Stomach (tissue), 9 donors: ENCODE measurements around the gene CCBE1. TPM values are rescaled to one million over a fixed set of nuclear protein-coding genes. Genes with fewer than 3 reads are reported as not detected.

ENCODE experiments used
- DNase-seq, 2 donors: peaks; one replicate each; pipeline versions ENCODE4 v3.0.0 to v3.0.0-alpha.2; 2013 to 2019
- H3K27ac ChIP-seq, 5 donors: fragments of 200-600 bp in 4 of 5; sonication (generic) in 4 of 5; one replicate each; pipeline ENCODE4 v1.5.1; 2013 to 2019; ENCODE audit warnings: mild to moderate bottlenecking in 1 of 5, moderate library complexity in 1 of 5
- H3K27me3 ChIP-seq, 3 donors: fragments of 200-600 bp; sonication (generic); one replicate each; pipeline ENCODE4 v1.5.1; 2017 to 2019; ENCODE audit warnings: mixed run types in 1 of 3
- H3K36me3 ChIP-seq, 4 donors: fragments of 200-600 bp; sonication (generic); 1 replicate in 3 of 4; 2 replicates in 1 of 4; pipeline ENCODE4 v1.5.1; 2016 to 2019
- H3K4me1 ChIP-seq, 4 donors: fragments of 200-600 bp; sonication (generic); one replicate each; pipeline ENCODE4 v1.5.1; 2016 to 2019
- H3K4me3 ChIP-seq, 4 donors: fragments of 200-600 bp; sonication (generic) in 3 of 4; one replicate each; pipeline ENCODE4 v1.5.1; 2016 to 2019; ENCODE audit warnings: mild to moderate bottlenecking in 1 of 4
- H3K9me3 ChIP-seq, 4 donors: fragments of 200-600 bp; sonication (generic); one replicate each; pipeline ENCODE4 v1.5.1; 2016 to 2019
- CTCF ChIP-seq, 7 experiments: fragments of 450-650 bp in 4 of 7; fragments of 200-600 bp in 3 of 7; sonication (generic) in 3 of 7; IDR thresholded peaks; one replicate each; pipeline ENCODE4 v1.5.1; 2016 to 2019; ENCODE audit warnings: antibody characterized with exemption in 7 of 7, control low read depth in 2 of 7, mild to moderate bottlenecking in 1 of 7
- EP300 ChIP-seq: sonication (generic); formaldehyde crosslinking; IDR thresholded peaks from one replicate; pipeline ENCODE4 v1.6.1; 2017; ENCODE audit warnings: antibody characterized with exemption
- POLR2A ChIP-seq, 4 donors: fragments of 450-650 bp; IDR thresholded peaks; one replicate each; pipeline ENCODE4 v1.6.1; 2016; ENCODE audit warnings: antibody characterized with exemption in 4 of 4, control low read depth in 2 of 4, mild to moderate bottlenecking in 1 of 4, moderate library complexity in 1 of 4
- POLR2AphosphoS5 ChIP-seq, 3 donors: sonication (generic); formaldehyde crosslinking; IDR thresholded peaks; one replicate each; pipeline ENCODE4 v1.6.1; 2016; ENCODE audit warnings: antibody characterized with exemption in 3 of 3
- WGBS, 5 donors: extraction: QIAGEN DNeasy Blood & Tissue Kit in 3 of 5; methylation state at CpG; one replicate each; pipeline versions ENCODE4 v1.1.5 to v1.1.7; 2013 to 2018; 5-methylcytosine and 5-hydroxymethylcytosine counted together
- intact Hi-C: fragments of 100-400 bp; cut with DNase I; formaldehyde crosslinking; loops from one replicate; pipeline ENCODE4 v1.15.1; 2023; ENCODE audit warnings: low total_unique reads
- polyA plus RNA-seq, 3 donors: library from polyadenylated mRNA; stranded (reverse); fragments of 200-250 nt; gene quantifications; one replicate each; pipeline ENCODE4 v1.2.3, GENCODE V29; 2013
- total RNA-seq, 5 donors: library from RNA; depleted of rRNA; stranded (reverse); fragments of >200 nt; gene quantifications; one replicate each; pipeline versions ENCODE4 v1.1.0 to v1.2.3, GENCODE V29; 2014 to 2016
- donor health status: healthy with polysubstance abuse.
- donor health status: Bipolar disorder and iron deficiency.
- donor health status: healthy.

Gene CCBE1
- total and polyA plus RNA-seq, 8 donors, result 0.29 to 4.0 (median 1.2) TPM

GRCh38 chr18:59664329-59664728, 32.9 kb downstream of the CCBE1 start:
- Histone ChIP-seq H3K4me3 (no peak overlapping the region), H3K36me3 (no peaks in the 10 kb centered on the region), H3K4me1 (peaks cover 0 to 7% (median 3%) of the 10 kb centered on the region in 4 donors), H3K9me3 (no peaks in the 10 kb centered on the region), H3K27me3 (no peaks in the 10 kb centered on the region), H3K27ac (peak overlapping the region in 1 of 5 donors; percentile 30)
- no peak for DNase-seq
- TF ChIP-seq EP300, result no peak
- no peak for TF ChIP-seq POLR2A (IDR thresholded peaks at IDR 0.05)
- TF ChIP-seq POLR2AphosphoS5 (IDR thresholded peaks at IDR 0.05), result no peak
- no peak for TF ChIP-seq CTCF (IDR thresholded peaks at IDR 0.05)
- 75 to 85% (median 77%) methylated on average over 3 of the region's 3 CpGs for whole genome bisulfite sequencing, 5 donors
- intact Hi-C loops, result no loop called here

- WGBS, 5 donors, result 85 to 100% (median 100%) methylated on average over 1 of the region's 1 CpG
- no peaks in the 10 kb centered on the region for H3K9me3 ChIP-seq
- no peaks in the 10 kb centered on the region for H3K27me3 ChIP-seq
- no peak overlapping the region for H3K27ac ChIP-seq
- TF ChIP-seq POLR2A (IDR thresholded peaks at IDR 0.05), result no peak
- intact Hi-C loops, result no loop called here
- peaks cover 0 to 7% (median 3%) of the 10 kb centered on the region in 4 donors for H3K4me1 ChIP-seq
- no peaks in the 10 kb centered on the region for H3K36me3 ChIP-seq
- no peak for DNase-seq
- H3K4me3 ChIP-seq, result no peak overlapping the region
Measured at GRCh38 chr18:59663096-59663495, 34.1 kb downstream of the CCBE1 start.

- peaks cover 0 to 6% (median 0%) of the 10 kb centered on the region in 3 donors for H3K27me3 ChIP-seq
- DNase-seq, result no peak
- no peaks in the 10 kb centered on the region for H3K9me3 ChIP-seq
- peaks cover 0 to 7% (median 3%) of the 10 kb centered on the region in 4 donors for H3K4me1 ChIP-seq
- no peak for TF ChIP-seq POLR2AphosphoS5 (IDR thresholded peaks at IDR 0.05)
- TF ChIP-seq EP300, result no peak
- no peak for TF ChIP-seq CTCF (IDR thresholded peaks at IDR 0.05)
- TF ChIP-seq POLR2A (IDR thresholded peaks at IDR 0.05), result no peak
- intact Hi-C loops, result no loop called here
- 30 to 54% (median 44%) methylated on average over 2 of the region's 2 CpGs for WGBS, 5 donors
- no peak overlapping the region for H3K27ac ChIP-seq
- no peak overlapping the region for H3K4me3 ChIP-seq
- H3K36me3 ChIP-seq, result no peaks in the 10 kb centered on the region
Measured at GRCh38 chr18:59661891-59662701, 35.1 kb downstream of the CCBE1 start.

GRCh38 chr18:59660786-59661743, 36.2 kb downstream of the CCBE1 start:
- Histone ChIP-seq H3K27ac (no peak overlapping the region), H3K4me3 (no peak overlapping the region), H3K27me3 (peaks cover 0 to 6% (median 0%) of the 10 kb centered on the region in 3 donors), H3K9me3 (no peaks in the 10 kb centered on the region), H3K4me1 (peaks cover 0 to 7% (median 3%) of the 10 kb centered on the region in 4 donors), H3K36me3 (no peaks in the 10 kb centered on the region)
- peak in 1 of 2 donors; percentile 37 for DNase-seq
- TF ChIP-seq CTCF (IDR thresholded peaks at IDR 0.05) (no peak), POLR2AphosphoS5 (IDR thresholded peaks at IDR 0.05) (no peak), EP300 (no peak), POLR2A (IDR thresholded peaks at IDR 0.05) (no peak)
- 66 to 71% (median 69%) methylated on average over 8 of the region's 8 CpGs for WGBS, 5 donors
- intact Hi-C loops, result no loop called here
